CD4-positive, alpha-beta memory T cell (primary cell): ENCODE data around the gene ZFP42. TPM values are rescaled to one million over a fixed set of nuclear protein-coding genes. Genes with fewer than 3 reads are reported as not detected.

ENCODE experiments used
- CTCF ChIA-PET: fragments of 350-600 bp; sonication (Branson Sonifier 250); formaldehyde crosslinking; loops from one replicate; lab custom pipeline; 2021; ENCODE audit warnings: inconsistent platforms; ENCODE audit not compliant: partially characterized antibody; lab: Charles Lee
- POLR2A ChIA-PET: fragments of 350-600 bp; sonication (Branson Sonifier 250); formaldehyde crosslinking; loops from one replicate; lab custom pipeline; 2021; ENCODE audit not compliant: partially characterized antibody; lab: Charles Lee
- DNase-seq, 5 donors: peaks; one replicate each; pipeline versions ENCODE4 v3.0.0 to v3.0.0-alpha.2; 2020 to 2022; ENCODE audit warnings: mixed read lengths in 1 of 5
- H3K27ac ChIP-seq: one replicate; pipeline ENCODE4 v1.7.0; 2013; ENCODE audit warnings: low read depth, low read length
- H3K27me3 ChIP-seq: 2 replicates; pipeline ENCODE4 v1.7.0; 2013; ENCODE audit warnings: mild to moderate bottlenecking, low read length, moderate library complexity; ENCODE audit not compliant: insufficient read depth
- H3K36me3 ChIP-seq: 2 replicates; pipeline ENCODE4 v1.7.0; 2013; ENCODE audit warnings: mild to moderate bottlenecking, low read length, moderate library complexity; ENCODE audit not compliant: insufficient read depth
- H3K4me1 ChIP-seq: 2 replicates; pipeline ENCODE4 v1.7.0; 2013; ENCODE audit warnings: mild to moderate bottlenecking, low read length, moderate library complexity; ENCODE audit not compliant: insufficient read depth
- H3K4me3 ChIP-seq, 2 donors: one replicate each; pipeline ENCODE4 v1.7.0; 2013; ENCODE audit warnings: low read length in 2 of 2, mild to moderate bottlenecking in 1 of 2
- H3K9me3 ChIP-seq, 2 donors: one replicate each; pipeline ENCODE4 v1.7.0; 2013; ENCODE audit warnings: low read length in 2 of 2, control low read depth in 1 of 2; ENCODE audit not compliant: control insufficient read depth in 1 of 2
- H3K27ac Mint-ChIP-seq, 7 donors: one replicate each; pipeline ENCODE4 v1.8.0; 2020 to 2021; ENCODE audit warnings: mixed read lengths in 7 of 7, mild to moderate bottlenecking in 6 of 7, inconsistent platforms in 3 of 7, moderate library complexity in 3 of 7
- H3K27me3 Mint-ChIP-seq, 2 donors: one replicate each; pipeline ENCODE4 v1.8.0; 2020 to 2021; ENCODE audit warnings: mixed read lengths in 2 of 2
- H3K36me3 Mint-ChIP-seq, 2 donors: one replicate each; pipeline ENCODE4 v1.8.0; 2020 to 2021; ENCODE audit warnings: mixed read lengths in 2 of 2, inconsistent platforms in 1 of 2, mild to moderate bottlenecking in 1 of 2
- H3K4me1 Mint-ChIP-seq, 4 donors: one replicate each; pipeline ENCODE4 v1.8.0; 2020 to 2021; ENCODE audit warnings: mixed read lengths in 4 of 4, mild to moderate bottlenecking in 1 of 4
- H3K4me3 Mint-ChIP-seq, 8 donors: one replicate each; pipeline ENCODE4 v1.8.0; 2020 to 2021; ENCODE audit warnings: mixed read lengths in 8 of 8, mild to moderate bottlenecking in 7 of 8, moderate library complexity in 6 of 8, inconsistent platforms in 3 of 8
- H3K9me3 Mint-ChIP-seq, 8 donors: one replicate each; pipeline ENCODE4 v1.8.0; 2020 to 2021; ENCODE audit warnings: mixed read lengths in 8 of 8, mild to moderate bottlenecking in 5 of 8, inconsistent platforms in 3 of 8, moderate library complexity in 1 of 8
- intact Hi-C: fragments of 100-400 bp; cut with micrococcal nuclease; formaldehyde crosslinking; loops from one replicate; pipeline ENCODE4 v1.15.1; 2023
- polyA plus RNA-seq, 2 donors: library from polyadenylated mRNA; unstranded; fragments of 300-500 nt; fragmentation: Illumina TruSeq; gene quantifications; one replicate each; pipeline ENCODE4 v1.2.3, GENCODE V29; 2021
- total RNA-seq, 2 experiments: library from RNA; stranded (reverse); gene quantifications; one replicate each; pipeline ENCODE4 v1.2.3, GENCODE V29; 2021

Gene ZFP42
- total and polyA plus RNA-seq, 4 experiments from 2014 or later: not detected

DNA sequence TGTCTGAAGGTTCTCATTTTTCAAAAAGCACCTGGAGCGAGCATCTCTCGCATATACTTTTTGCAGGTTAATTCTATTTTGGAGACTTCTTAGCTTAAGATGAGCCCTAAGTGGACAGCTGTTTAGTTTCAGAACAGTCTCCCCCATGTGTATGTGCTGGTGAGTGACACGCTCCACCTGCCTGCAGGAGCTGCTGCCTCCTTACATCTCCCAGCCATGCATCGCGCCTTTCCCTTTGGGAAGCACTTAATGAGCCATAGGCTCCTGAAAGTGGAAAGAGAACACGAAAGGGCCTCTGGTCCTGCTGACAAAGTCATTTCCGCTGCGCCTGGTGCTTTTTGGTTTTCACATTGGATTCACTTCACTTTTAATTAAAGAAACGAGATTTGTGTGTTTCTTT is 57.7 kb downstream of the ZFP42 start:
- no peaks in the 10 kb centered on the region for H3K36me3 Mint-ChIP-seq
- POLR2A ChIA-PET: no interaction called here
- intact Hi-C loops: no loop called here

More for the DNA sequence above, 57.7 kb downstream of the ZFP42 start:
- no peak for DNase-seq
- H3K4me3 Mint-ChIP-seq: no peak overlapping the region
- no peaks in the 10 kb centered on the region for H3K27me3 Mint-ChIP-seq
- no peaks in the 10 kb centered on the region for H3K4me1 Mint-ChIP-seq
- H3K27ac ChIP-seq: no peak overlapping the region
- H3K4me1 ChIP-seq: no peaks in the 10 kb centered on the region
- no peaks in the 10 kb centered on the region for H3K36me3 ChIP-seq
- no peaks in the 10 kb centered on the region for H3K9me3 ChIP-seq
- no peak overlapping the region for H3K27ac Mint-ChIP-seq
- H3K9me3 Mint-ChIP-seq: peaks cover 0 to 21% (median 4%) of the 10 kb centered on the region in 8 donors
- H3K4me3 ChIP-seq: no peak overlapping the region
- H3K27me3 ChIP-seq: no peaks in the 10 kb centered on the region
- CTCF ChIA-PET: no interaction called here

Other genes with a start within 250 kb of the ZFP42 start
- not detected for gene TRIML2, start 113.8 kb downstream of the ZFP42 start, total RNA-seq
- not detected for gene TRIML2, start 113.8 kb downstream of the ZFP42 start, polyA plus RNA-seq
- gene TRIML1, start 143.7 kb downstream of the ZFP42 start, total RNA-seq: not detected
- not detected for gene TRIML1, start 143.7 kb downstream of the ZFP42 start, polyA plus RNA-seq